NCI-H2081 treated with DMSO at 0.1 percent for 48 hours (cell line): ENCODE measurements around the gene ESPN.
"Not testable (repeated sequence)": the region's sequence is repeated elsewhere in the genome, so short reads cannot be mapped to it uniquely, and the experiment has no call there.

ENCODE experiments used
- DNase-seq: peaks from one replicate; lab custom pipeline; 2025; lab: John Stamatoyannopoulos, UW

ESPN gene

DNA sequence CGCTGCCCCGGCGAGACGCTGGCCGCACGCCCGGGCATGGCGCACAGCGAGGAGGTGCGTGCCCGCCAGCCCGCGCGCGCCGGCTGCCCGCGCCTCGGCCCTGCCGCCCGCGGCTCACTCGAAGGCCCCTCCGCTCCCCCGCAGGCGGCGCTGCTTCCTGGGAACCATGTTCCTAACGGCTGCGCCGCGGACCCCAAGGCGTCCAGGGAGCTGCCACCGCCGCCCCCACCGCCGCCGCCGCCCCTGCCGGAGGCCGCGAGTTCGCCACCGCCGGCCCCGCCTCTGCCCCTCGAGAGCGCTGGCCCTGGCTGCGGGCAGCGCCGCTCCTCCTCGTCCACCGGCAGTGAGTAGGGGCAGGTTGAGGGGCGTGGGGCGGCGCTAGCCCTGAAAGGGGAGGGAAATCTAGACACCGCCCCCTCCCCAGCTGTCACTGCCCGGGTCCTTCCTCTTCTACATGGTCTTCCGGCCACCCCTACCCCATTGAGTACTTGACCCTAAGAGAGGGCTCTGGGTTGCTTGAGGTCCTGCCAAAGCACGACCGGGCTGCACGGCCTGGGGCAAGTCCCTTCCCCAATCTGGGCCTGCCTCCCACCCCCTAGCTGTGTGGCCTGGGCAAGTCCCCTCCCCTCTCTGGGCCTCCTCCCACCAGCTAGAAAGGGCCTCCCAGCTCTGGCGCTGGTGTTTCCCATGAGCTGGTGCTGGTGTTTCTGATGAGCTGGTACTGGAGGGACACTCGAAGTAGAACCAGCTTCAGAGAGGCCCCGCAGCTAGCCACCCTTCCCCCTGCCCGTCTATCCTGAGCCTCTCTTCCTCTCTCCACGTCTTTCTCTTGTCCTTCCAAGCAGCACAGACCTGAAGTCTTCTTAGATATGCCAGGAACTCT is 24.4 kb downstream of the ESPN start:
- no peak for DNase-seq

DNA sequence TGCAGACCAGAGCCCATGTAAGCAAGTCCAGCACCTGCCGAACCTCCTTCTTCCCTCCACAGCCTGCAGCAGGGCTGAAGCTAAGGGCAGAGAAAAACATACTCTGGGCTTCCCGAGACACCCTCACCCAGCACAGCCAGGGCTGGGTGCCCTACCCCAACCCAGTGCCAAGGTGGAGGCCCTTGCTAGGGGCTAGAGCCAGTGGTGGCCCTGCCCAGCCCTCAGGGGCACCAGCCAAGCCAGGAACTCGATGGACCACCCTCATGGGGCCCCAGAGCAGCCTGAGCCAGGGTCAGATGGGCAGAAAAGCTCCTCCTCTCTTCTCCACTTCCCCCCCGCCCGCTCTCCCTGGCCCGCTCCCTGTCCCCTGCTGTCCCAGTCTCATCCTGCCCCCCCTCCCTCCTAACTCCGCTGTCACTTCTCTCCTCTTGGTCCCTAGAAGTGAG is 25.5 kb downstream of the ESPN start:
- DNase-seq: no peak

DNA sequence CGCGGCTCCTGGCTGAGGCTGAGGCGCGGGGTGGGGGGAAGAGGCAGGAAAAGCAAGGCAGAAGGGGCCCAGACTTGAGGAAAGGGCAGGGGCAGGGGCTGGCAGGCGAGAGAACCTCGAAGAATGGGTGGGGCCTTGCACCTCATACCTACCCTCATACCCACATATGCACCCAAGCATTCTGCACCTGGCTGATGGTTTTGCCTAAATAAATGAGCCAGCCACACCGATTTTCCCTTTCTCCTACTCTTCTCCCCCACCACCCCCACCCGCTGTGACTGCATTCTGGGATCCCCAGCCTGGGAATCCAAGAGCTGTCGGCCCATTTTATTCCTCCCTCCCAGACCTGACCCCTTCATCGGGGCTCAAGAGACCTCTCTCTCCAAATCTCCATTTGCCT is 25.9 kb downstream of the ESPN start:
- not testable (repeated sequence) for DNase-seq

DNA sequence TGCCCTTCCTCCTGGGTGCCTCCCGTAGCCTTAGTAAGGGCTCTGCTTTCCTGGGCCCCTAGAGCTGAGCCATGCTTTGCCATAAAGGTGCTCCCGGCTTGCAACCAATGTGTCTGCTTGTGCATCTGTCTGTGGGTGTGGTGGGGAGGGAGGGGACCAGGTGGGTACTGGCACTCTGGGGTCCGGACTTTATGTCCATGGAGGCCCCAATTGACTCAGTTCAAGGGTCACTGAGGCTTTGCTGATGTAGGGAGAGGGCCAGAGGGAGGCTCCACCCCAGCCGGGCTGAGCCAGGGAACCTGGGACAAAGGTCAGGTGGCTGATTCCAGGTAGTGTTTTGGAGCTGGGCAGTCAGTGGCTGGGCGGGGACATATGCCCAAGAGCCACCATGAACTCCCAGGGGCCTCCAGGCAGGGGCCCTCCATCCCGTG is 26.4 kb downstream of the ESPN start:
- no peak for DNase-seq

DNA sequence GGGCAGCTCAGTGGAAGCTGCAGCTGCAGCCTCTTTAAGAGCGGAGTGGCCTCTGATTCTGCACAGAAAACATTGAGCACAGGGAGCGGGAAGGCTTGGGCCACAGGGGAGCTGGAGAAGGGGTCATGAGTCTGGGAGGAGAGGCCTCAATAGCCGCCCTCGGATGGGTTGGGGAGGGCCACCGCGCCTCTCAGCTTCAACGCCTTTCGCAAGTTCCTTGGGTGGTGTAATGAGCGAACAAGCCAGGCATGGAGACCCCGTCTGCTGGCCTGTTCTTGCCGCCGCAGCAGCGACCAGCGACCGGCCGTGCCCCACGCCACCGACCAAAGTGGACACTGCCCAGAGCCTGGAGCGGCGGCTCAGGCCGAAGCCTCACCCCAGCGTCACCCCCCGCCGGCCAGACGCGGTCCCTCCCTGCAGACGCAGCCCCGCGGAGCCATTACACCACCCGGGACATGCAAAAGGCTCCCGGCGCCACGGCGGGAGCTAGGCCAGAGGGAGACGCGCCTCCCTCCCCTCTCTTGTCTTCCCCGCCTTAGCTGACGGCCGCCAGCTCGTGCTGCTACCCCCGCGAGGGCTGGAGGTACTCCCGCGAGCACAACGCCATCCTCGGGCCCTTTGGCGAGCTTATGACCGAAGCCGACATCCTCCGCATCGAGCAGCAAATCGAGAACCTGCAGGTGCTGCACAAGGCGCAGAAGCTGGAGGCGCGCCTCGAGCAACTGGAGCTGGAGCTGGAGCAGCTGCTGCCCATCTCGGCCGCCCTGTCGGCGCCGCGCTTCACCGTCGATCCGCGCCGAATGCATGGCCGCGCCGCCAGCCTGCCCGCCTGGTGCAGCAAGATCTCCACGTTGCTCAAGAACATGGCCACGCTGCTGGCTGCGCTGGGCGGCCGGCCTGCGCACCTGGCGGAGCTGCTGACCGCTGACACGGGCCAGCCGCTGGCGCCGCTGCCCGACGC is 29.6 kb downstream of the ESPN start:
- DNase-seq: not testable (repeated sequence)

DNA sequence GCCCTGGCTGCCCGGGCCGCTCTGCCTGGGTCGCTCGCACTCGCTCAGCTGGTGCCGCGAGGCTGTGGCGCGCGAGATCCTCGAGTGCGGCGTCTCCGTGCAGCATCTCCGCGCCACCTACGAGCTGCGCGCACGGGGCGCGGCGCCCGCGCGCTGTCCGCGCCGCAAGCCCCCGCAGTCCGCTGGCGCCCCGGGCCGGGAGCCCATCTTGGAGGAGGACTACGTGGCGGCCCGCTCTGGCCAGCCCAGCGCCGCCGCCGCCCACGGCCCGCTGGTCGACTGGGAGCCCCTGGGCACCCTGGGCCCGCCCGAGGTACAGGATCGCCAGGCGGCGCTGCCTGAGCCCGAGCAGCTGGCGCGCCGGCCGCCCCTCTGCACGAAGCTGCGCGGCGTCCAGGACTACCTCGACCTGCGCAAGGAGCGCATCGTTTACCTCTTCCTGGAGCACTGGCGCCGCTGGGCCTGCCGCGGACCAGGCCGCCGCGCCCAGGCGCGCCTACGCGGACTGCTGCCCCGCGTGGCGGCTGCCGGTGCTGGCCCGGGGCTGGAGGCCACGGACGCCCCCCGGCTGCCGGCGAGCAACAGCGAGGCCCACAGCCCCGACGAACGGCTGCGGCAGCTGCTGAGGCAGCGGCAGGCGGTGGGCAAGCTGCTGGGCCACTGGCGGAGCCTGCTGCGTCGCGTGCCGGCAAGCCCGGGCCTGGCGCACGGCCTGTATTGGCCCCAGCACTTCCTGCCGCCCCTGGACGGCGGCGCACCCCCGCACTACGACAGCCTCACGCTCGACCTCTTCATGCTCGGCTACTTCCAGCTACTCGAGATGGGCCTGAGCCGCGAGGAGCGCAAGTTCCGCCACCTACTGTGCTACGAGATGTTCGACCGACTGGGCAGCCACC is 30.5 kb downstream of the ESPN start:
- no peak for DNase-seq

DNA sequence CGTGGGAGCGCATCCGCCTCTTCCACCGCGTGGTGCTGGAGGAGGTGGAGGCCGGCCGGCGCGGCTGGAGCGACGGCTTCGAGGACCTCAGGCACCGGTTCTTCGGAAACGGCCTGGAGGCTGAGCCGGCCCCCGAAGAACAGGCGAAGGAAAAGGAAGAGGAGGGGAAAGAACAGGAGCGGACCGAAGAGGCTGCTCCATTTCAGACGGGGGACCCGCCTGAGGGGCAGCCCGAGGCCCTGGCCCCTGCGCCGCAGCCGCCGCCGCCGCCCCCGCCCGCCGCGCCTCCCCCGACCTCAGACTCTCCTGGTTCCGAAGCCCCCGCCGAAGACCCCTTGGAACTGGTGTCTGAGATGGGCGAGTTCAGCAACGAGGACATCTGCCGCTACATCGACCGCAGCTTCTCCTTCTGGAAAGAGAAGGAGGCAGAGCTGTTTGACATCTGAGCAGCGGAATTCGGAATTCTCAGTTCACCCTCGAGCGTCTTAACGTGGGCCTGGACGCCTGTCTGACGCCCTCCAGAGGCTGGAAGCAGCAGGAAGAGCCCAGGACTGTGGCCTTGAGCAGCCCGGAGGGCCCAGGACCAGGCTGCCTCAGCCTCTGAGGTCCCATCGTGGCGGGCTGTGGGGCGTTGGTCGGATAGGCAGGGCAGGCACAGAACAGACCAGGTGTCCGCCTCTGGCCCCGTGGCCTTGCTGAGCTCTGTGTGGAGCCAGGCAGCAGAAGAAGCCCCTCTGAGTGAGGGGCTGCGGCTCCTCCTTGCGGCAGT is 31.4 kb downstream of the ESPN start:
- not testable (repeated sequence) for DNase-seq

DNA sequence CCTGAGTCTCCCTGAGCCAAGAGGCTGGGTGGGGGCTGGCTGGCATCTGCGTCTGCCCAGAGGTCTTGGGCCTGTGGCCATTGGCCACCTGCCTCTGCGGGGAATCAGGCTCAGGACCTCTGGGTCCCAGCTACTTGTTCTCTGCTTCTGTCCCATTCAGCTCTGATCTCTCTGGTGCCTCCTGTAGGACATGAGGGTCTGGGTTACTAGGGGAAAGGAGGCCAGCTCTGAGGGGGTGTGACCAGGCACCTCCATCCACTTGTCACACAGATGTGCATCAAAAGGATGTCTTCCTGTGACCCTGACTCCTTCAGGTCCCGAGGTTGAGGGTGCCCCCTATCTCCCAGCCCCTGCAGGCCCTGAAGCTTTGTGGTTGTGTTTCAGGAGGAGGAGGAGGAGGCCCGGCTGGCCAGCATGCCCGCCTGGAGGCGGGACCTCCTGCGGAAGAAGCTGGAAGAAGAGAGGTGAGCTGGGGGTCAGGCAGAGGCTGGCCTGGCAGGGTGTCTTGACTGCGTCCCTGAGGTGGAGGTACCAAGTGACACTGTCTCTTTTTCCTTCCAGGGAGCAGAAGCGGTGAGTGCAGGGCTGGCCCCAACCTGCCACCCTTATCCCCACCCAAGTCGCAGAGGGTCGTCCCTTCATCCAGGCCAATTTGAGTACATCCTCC is 32.4 kb downstream of the ESPN start:
- no peak for DNase-seq

DNA sequence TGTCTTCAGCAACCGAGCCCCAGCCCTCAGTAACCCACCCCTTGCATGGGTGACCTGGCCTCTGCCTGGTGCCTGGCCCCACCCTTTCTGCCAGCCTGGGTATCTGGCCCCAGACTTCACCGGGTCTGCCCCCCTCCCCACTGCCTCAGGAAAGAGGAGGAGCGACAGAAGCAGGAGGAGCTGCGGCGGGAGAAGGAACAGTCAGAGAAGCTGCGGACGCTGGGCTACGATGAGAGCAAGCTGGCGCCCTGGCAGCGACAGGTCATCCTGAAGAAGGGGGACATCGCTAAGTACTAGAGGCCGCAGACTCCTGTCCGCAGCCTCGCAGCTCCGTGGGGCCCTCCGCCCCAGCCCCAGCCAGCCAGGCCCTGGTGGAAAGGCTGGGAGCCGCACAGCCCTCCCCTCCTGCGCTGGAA is 35.3 kb downstream of the ESPN start:
- no peak for DNase-seq

DNA sequence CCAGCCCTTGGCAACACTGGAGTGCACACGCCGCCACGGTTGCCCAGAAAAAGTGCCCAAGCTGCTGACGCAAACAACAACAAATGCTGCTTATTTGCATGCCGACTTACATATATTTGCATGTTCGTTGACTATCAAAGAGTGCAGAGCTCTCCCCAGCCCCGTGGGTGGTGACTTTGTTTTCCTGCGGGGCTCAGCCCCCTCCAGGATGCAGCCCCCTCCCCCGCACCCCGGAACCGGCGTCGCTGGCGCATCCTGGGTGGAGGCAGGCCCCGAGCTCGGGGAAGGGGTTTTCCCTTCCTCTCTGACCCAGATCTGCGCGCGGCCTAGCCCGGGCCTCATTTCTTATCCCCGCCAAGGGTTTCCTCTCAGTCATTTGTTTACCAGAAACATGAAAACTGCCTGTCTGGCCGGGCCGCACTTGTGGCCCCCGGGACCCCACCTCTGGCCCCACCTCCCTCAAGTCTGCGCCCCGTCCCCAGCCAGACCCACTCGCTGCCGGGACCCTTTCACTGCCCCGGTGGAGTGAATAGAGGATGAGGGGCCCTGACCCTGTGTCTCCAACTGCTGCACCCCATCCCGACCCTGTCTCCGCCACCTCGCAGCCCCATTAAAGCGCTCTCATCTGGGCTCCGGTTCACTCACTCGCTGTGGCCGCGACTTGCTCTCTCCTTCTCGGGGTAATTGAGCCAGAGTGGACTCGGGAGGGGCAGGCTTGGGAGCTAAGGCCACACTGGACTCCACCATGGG is 35.9 kb downstream of the ESPN start:
- DNase-seq: no peak

DNA sequence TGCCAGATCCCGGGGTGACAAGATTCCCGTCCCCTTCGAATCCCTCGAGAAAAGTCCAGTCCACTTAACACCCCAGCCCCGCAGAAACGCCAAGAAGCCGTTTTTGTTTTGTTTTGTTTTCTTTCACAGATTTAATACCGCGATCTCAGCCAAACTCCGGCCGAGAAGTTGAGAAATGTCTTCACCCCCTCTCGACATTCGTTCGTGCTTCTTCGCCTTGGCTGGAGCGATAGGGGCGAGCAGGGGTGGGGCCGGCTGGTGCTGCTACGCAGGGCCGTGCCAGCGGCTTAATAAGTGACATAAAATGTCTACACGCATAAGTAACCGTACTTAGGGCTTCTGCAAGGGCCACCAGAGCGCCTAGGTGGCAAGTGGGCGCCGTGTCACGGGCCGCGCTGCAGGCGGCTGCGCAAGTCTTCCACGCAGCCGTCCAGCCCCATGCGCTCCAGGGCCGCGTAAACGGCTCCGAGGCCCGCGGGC is 36.5 kb downstream of the ESPN start:
- DNase-seq: no peak

DNA sequence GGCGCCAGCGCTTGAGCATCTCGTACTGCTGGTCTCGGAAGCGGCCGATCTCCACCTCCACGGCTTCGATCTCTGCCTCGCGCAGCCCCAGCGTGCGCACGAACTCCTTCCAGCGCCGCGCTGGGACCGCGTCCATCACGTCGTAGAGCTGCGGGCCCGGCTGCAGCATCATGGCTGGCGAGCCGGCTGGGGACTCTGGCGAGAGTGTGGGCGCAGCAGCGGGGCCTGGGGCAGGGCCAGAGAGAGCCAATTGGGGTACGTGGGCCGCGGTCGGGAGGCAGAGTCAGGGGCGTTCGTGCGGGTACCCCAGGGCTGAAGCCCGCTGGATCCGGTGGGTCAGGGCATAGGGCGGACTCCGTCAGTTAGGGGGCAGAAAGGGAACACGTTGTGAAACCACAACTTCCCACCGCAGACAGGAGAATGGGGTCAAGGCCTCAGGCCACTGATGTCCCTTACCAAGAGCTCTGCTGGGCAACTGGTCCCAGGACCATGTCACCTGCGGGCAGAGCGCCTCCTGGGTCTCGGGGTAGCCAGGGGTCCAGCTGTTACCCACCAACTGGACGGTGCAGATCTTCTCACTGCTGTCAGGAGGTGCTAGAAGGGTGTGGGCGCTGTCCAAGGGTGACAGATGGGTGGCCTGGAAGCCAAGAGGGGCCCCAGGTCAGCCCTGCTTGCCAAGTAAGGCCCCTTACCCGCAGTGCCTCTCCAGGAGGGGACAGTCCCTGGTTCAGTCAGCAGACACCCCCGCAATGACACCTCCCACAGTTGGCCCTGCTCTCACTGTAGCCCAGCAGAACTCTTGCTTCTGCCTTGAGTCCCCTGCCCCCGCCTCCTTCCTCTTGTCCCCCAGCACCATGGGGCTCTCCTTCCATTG is 37.2 kb downstream of the ESPN start:
- DNase-seq: no peak

DNA sequence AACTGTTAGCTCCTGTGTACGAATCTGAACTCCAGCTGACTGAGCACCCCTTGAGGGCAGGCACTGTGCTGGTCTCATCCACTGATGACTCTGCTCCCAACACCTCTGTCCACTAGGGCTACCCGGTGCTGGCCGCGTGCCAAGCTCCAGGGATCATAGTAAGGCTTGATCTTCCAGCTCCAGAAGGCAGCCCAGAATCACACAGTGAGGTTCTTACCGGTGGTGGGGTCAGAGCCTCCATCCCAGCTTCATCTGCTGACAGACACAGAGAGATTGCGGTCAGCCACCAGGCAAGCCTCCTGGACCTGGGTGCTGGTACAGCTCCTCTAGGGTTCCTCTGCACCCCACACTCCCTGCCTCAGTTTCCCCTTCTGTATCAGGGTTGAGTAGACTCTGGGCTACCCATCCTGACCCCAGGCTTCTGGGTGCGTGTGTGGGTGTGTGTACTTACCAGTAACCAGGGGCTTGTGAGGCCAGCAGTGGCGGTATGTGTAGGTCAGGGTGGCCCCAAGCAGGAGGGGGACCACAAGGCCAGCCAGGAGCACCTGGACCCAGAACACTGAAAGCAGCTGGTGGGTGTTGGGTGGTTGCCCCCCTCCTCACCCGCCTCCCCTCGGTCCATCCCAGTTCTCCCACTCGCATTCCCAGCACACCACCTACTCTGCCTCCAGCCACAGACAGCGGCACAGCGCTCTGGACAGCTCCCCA is 38.0 kb downstream of the ESPN start:
- DNase-seq: no peak

DNA sequence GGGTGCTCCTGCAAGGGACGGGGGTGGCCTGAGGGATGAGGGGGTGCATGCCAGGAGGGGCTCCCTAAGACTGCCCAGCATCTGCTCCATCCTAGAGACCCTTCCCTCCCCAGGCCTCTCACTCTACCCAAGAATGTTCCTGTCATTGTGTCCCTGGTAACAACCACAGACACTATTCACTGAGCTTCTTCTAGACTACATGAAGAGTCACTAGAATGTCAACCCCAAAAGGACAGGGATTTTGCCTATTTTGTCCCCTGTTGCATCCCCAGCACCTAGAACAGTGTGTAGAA is 38.5 kb downstream of the ESPN start:
- no peak for DNase-seq

DNA sequence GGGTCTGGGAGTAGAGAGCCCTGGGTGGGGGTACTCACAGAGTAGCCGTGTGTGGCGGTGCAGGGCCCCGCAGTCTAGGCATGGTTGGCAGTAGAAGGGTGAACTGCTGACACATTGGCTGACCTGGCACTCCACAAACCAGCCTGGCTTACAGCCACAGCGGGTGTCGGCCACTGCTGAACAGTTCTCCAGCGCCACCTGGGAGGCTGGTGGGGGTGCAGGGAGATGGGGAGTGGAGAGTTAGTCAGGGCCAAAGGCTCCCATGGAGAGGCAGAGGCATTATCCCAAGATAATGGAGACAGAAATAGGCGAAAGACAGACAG is 39.9 kb downstream of the ESPN start:
- DNase-seq: no peak

DNA sequence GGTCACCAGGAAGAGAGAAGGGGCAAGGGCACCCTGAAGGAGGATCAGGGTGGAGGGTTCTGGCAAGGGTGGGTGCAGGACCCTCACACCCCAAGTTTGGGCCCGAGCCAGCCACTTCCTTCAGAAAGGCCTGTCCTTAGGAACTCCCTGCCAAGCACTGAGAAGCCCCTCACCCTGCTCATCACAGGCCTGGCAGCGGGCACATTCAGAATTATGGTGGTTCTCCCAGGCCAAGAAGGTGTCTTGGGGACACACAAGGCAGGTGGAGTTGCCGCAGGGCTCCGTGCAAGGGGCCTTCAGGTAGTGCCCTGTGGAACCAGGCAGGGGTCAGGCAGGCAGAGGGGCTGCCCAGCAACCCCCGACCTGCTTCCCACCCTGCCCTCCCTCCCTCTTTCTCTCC is 40.3 kb downstream of the ESPN start:
- DNase-seq: no peak

DNA sequence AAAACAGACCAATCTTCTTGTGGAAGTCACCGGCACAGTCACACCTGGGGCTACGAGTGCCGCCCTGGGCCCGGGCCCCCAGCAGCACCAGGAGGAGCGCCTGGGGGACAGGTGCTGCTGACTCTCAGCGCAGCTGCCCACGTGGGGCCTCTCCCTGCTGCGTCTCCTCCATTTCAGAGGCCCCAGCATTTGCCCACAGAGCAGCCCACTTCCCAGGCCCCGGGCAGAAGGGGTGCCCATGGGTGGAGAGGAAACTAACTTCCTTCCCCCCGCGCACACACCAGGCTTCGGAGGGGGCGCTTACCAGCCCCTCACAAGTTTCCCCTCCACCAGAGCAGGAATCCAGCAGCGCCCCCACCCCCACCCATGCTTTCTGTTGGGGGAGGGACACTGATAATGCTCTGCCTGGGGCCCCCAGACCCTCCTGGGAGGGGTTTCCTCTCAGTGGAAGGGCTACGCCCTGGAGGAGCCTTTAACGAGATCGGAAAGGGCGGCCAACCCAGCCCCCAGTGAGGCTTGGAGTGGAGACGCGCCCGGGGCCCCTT is 41.0 kb downstream of the ESPN start:
- DNase-seq: no peak

DNA sequence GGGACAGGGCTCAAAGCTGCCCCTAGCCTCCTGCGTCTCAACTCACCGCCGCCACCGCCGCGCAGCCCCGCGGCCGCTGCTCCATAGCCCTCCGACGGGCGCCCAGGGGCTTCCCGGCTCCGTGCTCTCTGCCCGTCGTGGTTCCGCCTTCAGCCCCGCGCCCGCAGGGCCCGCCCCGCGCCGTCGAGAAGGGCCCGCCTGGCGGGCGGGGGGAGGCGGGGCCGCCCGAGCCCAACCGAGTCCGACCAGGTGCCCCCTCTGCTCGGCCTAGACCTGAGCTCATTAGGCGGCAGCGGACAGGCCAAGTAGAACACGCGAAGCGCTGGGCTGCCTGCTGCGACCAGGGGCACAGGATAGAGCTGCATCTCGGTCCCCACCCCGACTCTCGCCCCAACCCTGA is 41.4 kb downstream of the ESPN start, which contains the start of gene TNFRSF25:
Gene TNFRSF25, minus strand, starts transcription at position 151 of the 400 bp plus-strand sequence. Its CDS starts 66 bp downstream, at position 85.
- no peak for DNase-seq
